Fibroblast of upper back skin (primary cell): ENCODE measurements around the gene CACNG1.

Source experiments
- DNase-seq: peaks from one replicate; pipeline ENCODE4 v3.0.0-alpha.2; 2013

Gene CACNG1

DNA sequence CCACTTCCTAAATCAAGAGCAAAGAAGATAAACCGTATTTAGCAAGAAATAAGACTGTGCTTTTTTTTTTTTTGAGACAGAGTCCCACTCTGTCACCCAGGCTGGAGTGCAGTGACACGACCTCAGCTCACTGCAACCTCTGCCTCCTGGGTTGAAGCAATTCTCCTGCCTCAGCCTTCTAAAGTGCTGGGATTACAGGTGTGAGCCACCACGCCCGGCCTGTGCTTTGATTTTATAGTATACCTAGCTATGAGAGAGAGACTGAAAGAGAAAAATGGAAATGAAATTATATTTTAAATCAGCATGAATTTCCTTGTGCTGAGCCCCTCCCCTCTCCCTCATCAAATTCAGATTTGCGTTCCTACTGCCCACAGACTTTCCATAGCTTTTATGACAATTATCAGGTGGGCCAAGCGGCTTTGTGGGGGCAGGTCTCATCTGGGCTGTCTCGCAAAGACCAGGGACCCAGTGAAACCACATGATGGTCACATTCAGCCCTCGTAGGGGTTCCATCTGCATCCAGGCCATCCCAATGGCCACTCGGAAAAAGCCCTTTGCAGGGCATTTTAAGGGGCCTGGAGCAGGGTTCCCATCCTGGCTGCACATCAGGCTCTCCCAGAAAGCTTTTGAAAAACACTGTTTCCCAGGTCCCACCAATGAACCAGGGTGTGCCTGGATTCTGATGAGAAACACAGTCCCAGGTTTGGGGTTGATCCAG lies 8.5 kb downstream of the CACNG1 start:
- DNase-seq: no peak

- no peak for DNase-seq
Measured at GRCh38 chr17:67053438-67054000, 9.2 kb downstream of the CACNG1 start.

DNA sequence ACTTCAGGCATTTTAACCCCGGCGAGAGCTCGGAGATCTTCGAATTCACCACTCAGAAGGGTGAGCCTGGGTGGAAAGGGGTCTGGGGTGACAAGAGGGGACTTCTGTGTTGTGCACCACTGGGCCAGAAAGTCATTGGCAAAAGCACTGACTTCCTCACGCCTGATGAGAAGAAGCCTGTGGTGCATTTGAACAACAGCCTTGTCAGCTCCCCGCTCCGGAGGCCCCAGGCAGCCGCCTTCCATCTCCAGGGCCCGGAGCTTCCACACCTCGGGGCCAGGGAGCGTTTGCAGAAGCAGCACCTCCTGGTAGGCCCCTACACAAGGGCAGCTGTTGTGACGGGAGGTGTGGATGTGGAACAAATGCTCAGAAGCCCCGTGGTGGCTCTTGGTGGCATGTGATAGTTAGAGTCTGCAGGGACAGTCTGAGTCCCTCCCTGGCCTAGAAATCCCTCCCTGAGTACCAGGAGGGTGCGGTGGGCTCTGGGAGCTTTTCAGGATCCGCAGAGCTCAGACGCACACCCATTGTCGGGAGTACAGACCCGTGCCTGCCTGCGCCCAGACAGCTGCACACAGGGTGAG lies 9.7 kb downstream of the CACNG1 start:
- no peak for DNase-seq

GRCh38 chr17:67054608-67055007 lies 10.3 kb downstream of the CACNG1 start:
- DNase-seq: no peak

DNA sequence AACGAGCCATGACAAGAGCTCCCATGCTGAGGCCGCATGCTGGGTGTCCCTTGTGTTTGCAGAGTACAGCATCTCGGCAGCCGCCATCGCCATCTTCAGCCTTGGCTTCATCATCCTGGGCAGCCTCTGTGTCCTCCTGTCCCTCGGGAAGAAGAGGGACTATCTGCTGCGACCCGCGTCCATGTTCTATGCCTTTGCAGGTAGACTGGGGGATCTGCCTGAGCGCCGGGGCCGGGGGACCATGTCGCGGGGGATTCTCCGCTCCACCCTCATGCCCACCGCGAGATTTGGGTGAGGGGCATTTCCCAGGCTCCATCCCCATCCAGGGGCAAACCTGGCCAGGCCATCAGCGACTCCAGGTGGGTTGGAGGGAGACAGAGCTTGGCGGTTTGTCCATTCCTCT lies 10.7 kb downstream of the CACNG1 start:
- no peak for DNase-seq

DNA sequence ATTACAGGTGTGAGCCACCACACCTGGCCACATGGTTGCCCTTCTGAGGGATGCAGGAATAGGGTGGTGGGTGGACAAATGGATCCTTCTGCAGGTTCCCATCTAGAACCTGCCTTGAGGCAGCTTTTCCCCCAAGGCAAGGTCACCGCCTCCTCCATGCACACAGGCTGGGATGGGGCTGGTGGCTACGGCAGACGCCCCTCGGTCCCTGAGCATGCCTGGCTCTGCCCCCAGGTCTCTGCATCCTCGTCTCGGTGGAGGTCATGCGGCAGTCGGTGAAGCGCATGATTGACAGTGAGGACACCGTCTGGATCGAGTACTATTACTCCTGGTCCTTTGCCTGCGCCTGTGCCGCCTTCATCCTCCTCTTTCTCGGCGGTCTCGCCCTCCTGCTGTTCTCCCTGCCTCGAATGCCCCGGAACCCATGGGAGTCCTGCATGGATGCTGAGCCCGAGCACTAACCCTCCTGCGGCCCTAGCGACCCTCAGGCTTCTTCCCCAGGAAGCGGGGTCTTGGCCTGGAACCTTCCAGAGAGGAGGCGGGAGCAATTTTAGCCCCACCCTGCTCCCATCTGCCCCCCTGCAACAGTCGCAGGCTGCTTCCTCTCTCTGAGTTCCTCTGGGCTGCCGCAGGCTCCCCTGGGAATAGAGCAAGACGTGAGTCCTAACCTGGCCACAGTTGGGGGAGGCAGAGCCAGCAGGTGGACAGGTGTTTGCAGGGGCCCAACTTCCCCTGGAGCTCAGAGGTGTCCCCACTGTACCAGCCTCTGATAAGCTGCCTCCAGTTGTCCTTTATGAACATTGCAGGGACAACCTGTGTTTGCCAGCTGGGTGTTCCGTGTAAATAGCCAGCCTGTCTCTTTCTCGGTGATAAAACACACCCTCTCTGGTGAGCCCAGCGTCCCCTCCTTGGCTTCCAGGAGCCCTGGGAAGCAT lies 11.7 kb downstream of the CACNG1 start:
- DNase-seq: no peak

- DNase-seq: no peak
Measured at GRCh38 chr17:67056746-67057490, 12.6 kb downstream of the CACNG1 start.

DNA sequence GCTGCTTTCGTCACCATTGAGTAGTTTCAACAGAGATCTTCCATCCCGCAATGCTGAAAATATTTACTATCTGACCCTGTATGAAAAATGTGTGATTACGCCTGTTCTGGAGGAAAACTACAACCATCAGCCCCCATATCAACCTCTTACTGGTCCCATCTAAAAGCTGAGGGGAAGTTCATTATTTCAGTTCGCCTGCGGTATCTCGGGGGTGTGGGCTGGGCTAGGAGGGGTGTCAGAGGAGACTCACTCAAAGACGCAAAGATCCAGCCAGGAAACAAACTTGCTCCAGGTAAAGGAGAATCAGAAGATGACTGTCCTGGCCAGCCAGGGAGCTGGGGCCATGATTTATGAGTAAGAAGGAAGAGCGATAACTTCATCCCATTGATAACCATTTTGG lies 13.7 kb downstream of the CACNG1 start:
- no peak for DNase-seq

GRCh38 chr17:67059372-67059771 lies 15.0 kb downstream of the CACNG1 start:
- no peak for DNase-seq

GRCh38 chr17:67063141-67063540 lies 18.8 kb downstream of the CACNG1 start:
- DNase-seq: no peak

- DNase-seq: no peak
Measured at GRCh38 chr17:67066717-67067116, 22.4 kb downstream of the CACNG1 start.

DNA sequence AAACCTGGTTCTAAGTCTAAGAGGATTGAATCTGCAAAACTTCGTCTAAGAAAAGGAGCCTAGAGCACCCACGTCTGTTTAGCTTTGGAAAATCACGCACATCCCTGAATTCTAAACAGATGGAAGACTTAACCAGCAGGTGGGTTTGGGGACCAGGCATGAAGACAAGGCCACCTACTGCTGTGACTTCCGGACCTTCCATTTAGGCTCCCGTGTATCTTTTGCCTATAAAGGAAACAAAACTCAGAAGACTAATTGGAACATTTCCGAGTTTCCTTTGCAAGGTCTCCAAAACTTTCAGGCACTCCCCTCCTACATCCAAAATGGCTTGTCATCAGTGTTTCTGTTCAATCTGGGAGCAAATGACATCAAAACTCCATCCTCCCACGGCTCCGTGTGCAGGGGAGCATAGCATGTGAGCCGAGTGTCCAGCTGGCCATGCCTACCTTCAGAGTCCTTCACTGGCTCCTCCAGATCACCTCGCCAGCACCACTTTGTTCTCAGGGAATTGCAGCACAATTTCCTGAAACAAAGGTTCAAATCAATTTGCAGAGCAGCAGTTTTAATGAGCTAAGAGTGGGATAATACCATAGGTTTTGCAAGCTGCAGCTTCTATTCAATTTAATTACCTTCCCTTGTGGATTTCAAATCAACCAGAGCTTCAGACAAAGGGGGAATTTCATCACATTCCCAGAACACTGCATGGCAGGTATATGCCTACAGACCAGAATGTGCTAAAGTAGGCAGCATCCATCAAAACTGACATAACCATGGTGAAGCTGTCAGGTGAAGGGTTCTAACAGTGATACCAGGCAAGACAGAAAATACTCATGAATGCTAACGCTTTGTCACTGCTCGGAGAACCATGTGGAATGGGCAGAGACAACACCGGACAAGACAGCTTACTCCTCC lies 23.5 kb downstream of the CACNG1 start:
- DNase-seq: no peak

- no peak for DNase-seq
Measured at GRCh38 chr17:67068999-67069398, 24.6 kb downstream of the CACNG1 start.

GRCh38 chr17:67069603-67070136 lies 25.3 kb downstream of the CACNG1 start:
- no peak for DNase-seq

DNA sequence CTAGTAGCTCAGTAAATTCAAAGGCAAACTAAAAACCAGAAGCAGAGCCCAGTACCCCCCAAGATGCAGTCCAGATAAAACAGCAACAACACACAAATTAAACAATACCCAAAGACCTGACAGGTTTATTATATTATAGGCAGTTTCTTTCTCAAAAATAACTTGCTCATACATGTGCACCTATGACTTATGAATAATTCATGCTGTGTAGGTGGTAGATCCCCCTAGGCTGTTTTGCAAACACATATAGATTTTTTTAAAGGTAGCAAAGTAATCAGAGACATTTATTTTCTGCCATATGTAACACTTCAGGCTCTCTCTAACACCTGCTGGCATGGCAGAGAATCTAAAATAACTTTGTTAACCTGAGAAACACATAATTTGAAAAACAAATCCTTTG lies 27.2 kb downstream of the CACNG1 start:
- DNase-seq: no peak

GRCh38 chr17:67072885-67073284 lies 28.5 kb downstream of the CACNG1 start:
- DNase-seq: no peak

DNA sequence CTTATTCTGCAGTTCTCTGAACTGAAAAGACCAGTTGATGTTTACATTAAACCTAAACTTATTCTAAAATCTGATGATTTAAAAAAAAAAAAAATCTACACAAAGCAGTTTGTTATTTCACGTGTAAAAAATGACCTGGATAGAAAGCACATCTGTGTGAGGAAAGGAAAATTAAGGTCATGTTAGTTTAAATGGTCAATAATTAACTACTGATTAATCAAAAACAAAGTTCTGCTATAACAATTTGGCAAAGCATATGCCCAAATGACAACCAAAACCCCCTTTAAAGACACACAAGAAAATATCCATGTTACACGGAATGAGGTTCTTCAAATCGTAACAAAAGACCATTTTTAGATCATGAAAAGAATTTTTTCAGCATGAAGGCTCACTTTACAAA lies 30.4 kb downstream of the CACNG1 start:
- no peak for DNase-seq

DNA sequence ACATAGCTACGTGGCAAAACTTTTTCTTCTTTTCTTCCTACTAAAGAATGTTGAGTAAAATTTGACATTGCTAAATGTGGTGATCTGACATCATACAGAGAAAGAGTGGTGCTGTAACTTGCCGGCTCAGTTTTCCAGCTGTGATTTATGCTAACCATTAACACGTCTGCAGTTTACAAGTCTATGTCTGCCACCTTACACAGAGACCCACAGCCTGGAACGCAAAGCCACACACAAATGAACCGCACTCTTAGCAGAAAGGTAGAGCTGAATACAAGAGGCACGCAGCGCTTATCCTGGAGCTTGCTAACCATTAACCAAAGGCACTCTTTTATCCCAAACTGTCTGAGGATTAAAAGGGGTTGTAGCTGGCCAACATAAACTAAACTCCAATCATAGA lies 31.9 kb downstream of the CACNG1 start:
- DNase-seq: no peak

DNA sequence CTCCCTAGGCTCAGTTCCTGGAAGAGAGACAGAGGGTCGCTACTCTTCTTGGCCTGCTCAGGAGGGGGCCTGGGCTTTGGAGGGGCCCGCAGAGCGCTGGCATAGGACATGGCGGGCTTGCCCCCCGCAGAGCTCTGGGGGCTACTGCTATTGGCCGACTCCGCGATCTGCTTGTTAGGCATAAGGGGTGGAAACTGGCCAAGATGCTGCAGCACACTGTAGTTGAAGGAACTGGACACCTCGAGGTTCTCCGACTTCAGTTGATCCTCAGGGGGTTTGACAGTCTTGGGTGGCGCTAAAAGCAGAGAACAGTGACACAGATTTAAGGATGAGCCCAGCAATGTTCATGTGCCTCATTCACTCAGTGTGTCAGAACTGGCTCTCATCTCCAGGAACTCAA lies 33.9 kb downstream of the CACNG1 start:
- no peak for DNase-seq

GRCh38 chr17:67079491-67079890 lies 35.1 kb downstream of the CACNG1 start:
- no peak for DNase-seq

DNA sequence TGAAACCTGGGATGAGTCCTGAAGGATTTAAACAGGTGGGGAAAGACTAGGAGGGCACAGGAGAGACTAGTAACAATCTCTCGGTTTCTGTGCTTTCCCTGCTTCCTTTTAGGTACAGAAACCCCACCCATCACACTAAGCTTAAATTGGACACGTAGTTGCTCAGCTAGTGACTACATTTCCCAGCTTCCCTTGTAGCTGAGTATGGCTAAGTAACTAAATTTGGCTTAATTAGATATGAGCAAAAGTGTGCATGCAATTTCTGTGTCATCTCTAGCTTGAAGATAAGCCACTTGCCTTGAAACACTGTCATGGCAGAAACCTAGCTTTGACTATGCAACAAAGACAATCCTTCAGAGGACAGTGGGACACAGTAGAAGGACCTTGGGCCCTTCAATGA lies 36.5 kb downstream of the CACNG1 start:
- no peak for DNase-seq
